ENCODE results near the gene PBRM1.

Gene PBRM1

GRCh38 chr3:52719618-52720017, 33.9 kb upstream of the PBRM1 start:
- Histone ChIP-seq H3K27me3 (ENCODE audit: insufficient read depth, low read length) (no peaks in the 10 kb centered on the region), H3K4me1 (ENCODE audit: control insufficient read depth, insufficient read depth, low read length, unreplicated experiment) (no peaks in the 10 kb centered on the region), H2AFZ (ENCODE audit: low read length, unreplicated experiment) (no peak overlapping the region)

GRCh38 chr3:52715714-52716305, 30.1 kb upstream of the PBRM1 start:
- Histone ChIP-seq H2AFZ (ENCODE audit: low read length, unreplicated experiment) (no peak overlapping the region), H3K4me3 (ENCODE audit: low read depth, low read length) (no peak overlapping the region), H3K4me1 (ENCODE audit: control insufficient read depth, insufficient read depth, low read length, unreplicated experiment) (no peaks in the 10 kb centered on the region), H3K36me3 (ENCODE audit: insufficient read depth, low read length) (peaks cover 16% of the 10 kb centered on the region), H3K79me2 (ENCODE audit: control insufficient read depth, insufficient read depth, low read length, unreplicated experiment) (no peaks in the 10 kb centered on the region), H3K27ac (ENCODE audit: low read depth, low read length) (no peak overlapping the region), H3K27me3 (ENCODE audit: insufficient read depth, low read length) (no peaks in the 10 kb centered on the region)

More at GRCh38 chr3:52719618-52720017, 33.9 kb upstream of the PBRM1 start:
- H3K36me3 ChIP-seq (ENCODE audit: insufficient read depth, low read length), result peaks cover 12% of the 10 kb centered on the region
- H3K27ac ChIP-seq (ENCODE audit: low read depth, low read length), result no peak overlapping the region
- H3K4me3 ChIP-seq (ENCODE audit: low read depth, low read length), result no peak overlapping the region
- no peaks in the 10 kb centered on the region for H3K79me2 ChIP-seq (ENCODE audit: control insufficient read depth, insufficient read depth, low read length, unreplicated experiment)

GRCh38 chr3:52714335-52715302, 28.9 kb upstream of the PBRM1 start:
- Histone ChIP-seq H3K27me3 (ENCODE audit: insufficient read depth, low read length) (no peaks in the 10 kb centered on the region), H3K4me3 (ENCODE audit: low read depth, low read length) (no peak overlapping the region), H2AFZ (ENCODE audit: low read length, unreplicated experiment) (no peak overlapping the region), H3K4me1 (ENCODE audit: control insufficient read depth, insufficient read depth, low read length, unreplicated experiment) (no peaks in the 10 kb centered on the region), H3K36me3 (ENCODE audit: insufficient read depth, low read length) (peaks cover 9% of the 10 kb centered on the region), H3K27ac (ENCODE audit: low read depth, low read length) (no peak overlapping the region), H3K79me2 (ENCODE audit: control insufficient read depth, insufficient read depth, low read length, unreplicated experiment) (no peaks in the 10 kb centered on the region)

- Histone ChIP-seq H3K36me3 (ENCODE audit: insufficient read depth, low read length) (peaks cover 13% of the 10 kb centered on the region), H3K27ac (ENCODE audit: low read depth, low read length) (no peak overlapping the region), H3K27me3 (ENCODE audit: insufficient read depth, low read length) (no peaks in the 10 kb centered on the region), H3K79me2 (ENCODE audit: control insufficient read depth, insufficient read depth, low read length, unreplicated experiment) (peaks cover 7% of the 10 kb centered on the region), H2AFZ (ENCODE audit: low read length, unreplicated experiment) (no peak overlapping the region), H3K4me1 (ENCODE audit: control insufficient read depth, insufficient read depth, low read length, unreplicated experiment) (peaks cover 6% of the 10 kb centered on the region), H3K4me3 (ENCODE audit: low read depth, low read length) (no peak overlapping the region)
Measured at GRCh38 chr3:52712291-52713212, 26.8 kb upstream of the PBRM1 start.

GRCh38 chr3:52710512-52710911, 24.8 kb upstream of the PBRM1 start:
- Histone ChIP-seq H3K36me3 (ENCODE audit: insufficient read depth, low read length) (peaks cover 13% of the 10 kb centered on the region), H2AFZ (ENCODE audit: low read length, unreplicated experiment) (no peak overlapping the region), H3K4me3 (ENCODE audit: low read depth, low read length) (no peak overlapping the region), H3K79me2 (ENCODE audit: control insufficient read depth, insufficient read depth, low read length, unreplicated experiment) (peaks cover 23% of the 10 kb centered on the region), H3K4me1 (ENCODE audit: control insufficient read depth, insufficient read depth, low read length, unreplicated experiment) (peaks cover 11% of the 10 kb centered on the region), H3K27me3 (ENCODE audit: insufficient read depth, low read length) (no peaks in the 10 kb centered on the region), H3K27ac (ENCODE audit: low read depth, low read length) (no peak overlapping the region)

- peaks cover 17% of the 10 kb centered on the region for H3K4me1 ChIP-seq (ENCODE audit: control insufficient read depth, insufficient read depth, low read length, unreplicated experiment)
- H3K79me2 ChIP-seq (ENCODE audit: control insufficient read depth, insufficient read depth, low read length, unreplicated experiment), result peaks cover 48% of the 10 kb centered on the region
- H3K4me3 ChIP-seq (ENCODE audit: low read depth, low read length), result peak overlapping the region; percentile 86
- no peak overlapping the region for H2AFZ ChIP-seq (ENCODE audit: low read length, unreplicated experiment)
- H3K27me3 ChIP-seq (ENCODE audit: insufficient read depth, low read length), result no peaks in the 10 kb centered on the region
- peaks cover 13% of the 10 kb centered on the region for H3K36me3 ChIP-seq (ENCODE audit: insufficient read depth, low read length)
- H3K27ac ChIP-seq (ENCODE audit: low read depth, low read length), result no peak overlapping the region
Measured at GRCh38 chr3:52707585-52707984, 21.9 kb upstream of the PBRM1 start.

GRCh38 chr3:52705688-52706686, 20.3 kb upstream of the PBRM1 start, which contains the start of the genes GLT8D1 and SPCS1:
TSS of gene GLT8D1 (minus strand) at chr3:52705791. CDS start at chr3:52700460, 5,331 bp downstream.
TSS of gene SPCS1 (plus strand) at chr3:52706106. CDS start at chr3:52706247, 141 bp downstream.
- peak within 1 kb of the TSS; percentile 86 for H3K4me3 ChIP-seq (ENCODE audit: low read depth, low read length)

GRCh38 chr3:52705438-52705687, 19.6 kb upstream of the PBRM1 start:
- peaks cover 61% of the 10 kb centered on the region for H3K79me2 ChIP-seq (ENCODE audit: control insufficient read depth, insufficient read depth, low read length, unreplicated experiment)
- no peaks in the 10 kb centered on the region for H3K27me3 ChIP-seq (ENCODE audit: insufficient read depth, low read length)
- H3K4me1 ChIP-seq (ENCODE audit: control insufficient read depth, insufficient read depth, low read length, unreplicated experiment), result peaks cover 17% of the 10 kb centered on the region
- peak overlapping the region; percentile 86 for H3K4me3 ChIP-seq (ENCODE audit: low read depth, low read length)
- H2AFZ ChIP-seq (ENCODE audit: low read length, unreplicated experiment), result peak overlapping the region; percentile 88
- peaks cover 9% of the 10 kb centered on the region for H3K36me3 ChIP-seq (ENCODE audit: insufficient read depth, low read length)
- H3K27ac ChIP-seq (ENCODE audit: low read depth, low read length), result peak overlapping the region; percentile 69

More at GRCh38 chr3:52705688-52706686, 20.3 kb upstream of the PBRM1 start, which contains the start of the genes GLT8D1 and SPCS1:
- Histone ChIP-seq H3K4me1 (ENCODE audit: control insufficient read depth, insufficient read depth, low read length, unreplicated experiment) (peaks cover 17% of the 10 kb centered on the region), H3K27ac (ENCODE audit: low read depth, low read length) (peak within 1 kb of the TSS; percentile 69), H2AFZ (ENCODE audit: low read length, unreplicated experiment) (peak within 1 kb of the TSS; percentile 88), H3K27me3 (ENCODE audit: insufficient read depth, low read length) (no peaks in the 10 kb centered on the region), H3K79me2 (ENCODE audit: control insufficient read depth, insufficient read depth, low read length, unreplicated experiment) (peaks cover 57% of the 10 kb centered on the region), H3K36me3 (ENCODE audit: insufficient read depth, low read length) (peaks cover 9% of the 10 kb centered on the region)

- peaks cover 17% of the 10 kb centered on the region for H3K4me1 ChIP-seq (ENCODE audit: control insufficient read depth, insufficient read depth, low read length, unreplicated experiment)
- peaks cover 14% of the 10 kb centered on the region for H3K36me3 ChIP-seq (ENCODE audit: insufficient read depth, low read length)
- H3K4me3 ChIP-seq (ENCODE audit: low read depth, low read length), result peak overlapping the region; percentile 86
- H2AFZ ChIP-seq (ENCODE audit: low read length, unreplicated experiment), result peak overlapping the region; percentile 88
- H3K27me3 ChIP-seq (ENCODE audit: insufficient read depth, low read length), result no peaks in the 10 kb centered on the region
- peaks cover 66% of the 10 kb centered on the region for H3K79me2 ChIP-seq (ENCODE audit: control insufficient read depth, insufficient read depth, low read length, unreplicated experiment)
- peak overlapping the region; percentile 69 for H3K27ac ChIP-seq (ENCODE audit: low read depth, low read length)
Measured at GRCh38 chr3:52704611-52705437, 19.1 kb upstream of the PBRM1 start.
